Middle frontal gyrus (tissue), 1 donor: ENCODE measurements around the gene USP5.
A peak's percentile ranks its signal among the peaks of the same experiment; 100 is the strongest.

Source experiments
- DNase-seq: peaks from one replicate; pipeline ENCODE4 v3.0.0-alpha.2; 2015; ENCODE audit warnings: low spot score; ENCODE audit errors: extremely low spot score

Gene USP5

DNA sequence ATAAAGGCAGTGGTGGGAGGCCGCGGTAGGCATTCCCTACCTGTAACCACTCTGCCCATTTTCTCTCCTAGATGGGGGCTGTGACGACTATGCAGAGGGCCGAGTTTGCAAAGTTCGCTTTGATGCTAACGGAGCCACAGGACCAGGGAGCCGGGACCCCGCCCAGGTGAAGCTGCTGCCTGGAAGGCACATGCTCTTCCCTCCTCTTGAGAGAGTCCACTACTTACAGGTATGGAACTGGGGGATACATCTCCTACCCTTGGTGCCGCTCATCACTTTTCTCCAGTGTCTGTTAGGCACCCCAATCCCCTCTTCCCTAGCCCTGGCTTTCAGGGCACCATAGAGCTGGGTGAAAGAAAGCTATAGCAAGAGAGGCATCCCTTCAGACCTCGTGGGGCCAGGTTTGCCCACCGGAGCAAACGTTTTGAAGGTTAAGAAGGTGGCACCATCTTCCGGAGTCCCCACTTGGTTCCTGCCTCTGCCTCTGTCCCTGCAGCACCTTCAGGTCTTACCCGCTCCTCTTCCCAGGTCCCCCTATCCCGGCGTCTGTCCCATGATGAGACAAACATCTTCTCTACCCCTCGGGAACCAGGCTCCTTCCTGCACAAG, 25.7 kb upstream of the USP5 start:
- no peak for DNase-seq

DNA sequence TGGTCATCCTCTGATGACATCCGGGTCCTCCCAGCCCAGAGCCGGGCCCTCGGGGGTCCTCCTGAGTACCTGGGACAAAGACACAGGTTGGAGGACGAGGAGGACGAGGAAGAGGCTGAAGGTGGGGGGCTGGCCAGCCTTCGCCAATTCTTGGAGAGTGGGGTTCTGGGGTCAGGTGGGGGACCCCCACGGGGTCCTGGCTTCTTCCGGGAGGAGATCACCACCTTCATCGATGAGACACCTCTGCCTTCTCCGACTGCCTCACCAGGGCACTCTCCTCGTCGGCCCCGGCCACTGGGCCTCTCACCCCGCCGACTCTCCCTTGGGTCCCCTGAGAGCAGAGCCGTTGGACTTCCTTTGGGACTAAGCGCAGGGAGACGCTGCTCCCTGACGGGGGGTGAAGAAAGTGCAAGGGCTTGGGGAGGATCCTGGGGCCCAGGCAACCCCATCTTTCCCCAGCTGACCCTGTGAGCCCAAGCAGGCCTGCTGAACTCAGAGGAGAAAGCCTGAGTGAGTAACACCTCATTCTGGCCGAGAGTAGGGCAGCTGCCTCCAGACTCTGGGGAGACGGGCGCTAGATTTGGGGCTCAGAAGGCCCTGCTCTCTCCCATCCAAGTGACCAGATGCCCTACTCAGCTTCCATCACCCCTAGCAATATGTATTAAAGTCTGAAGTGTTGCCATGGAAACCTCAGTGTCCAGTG, 25.1 kb upstream of the USP5 start:
- DNase-seq: no peak

DNA sequence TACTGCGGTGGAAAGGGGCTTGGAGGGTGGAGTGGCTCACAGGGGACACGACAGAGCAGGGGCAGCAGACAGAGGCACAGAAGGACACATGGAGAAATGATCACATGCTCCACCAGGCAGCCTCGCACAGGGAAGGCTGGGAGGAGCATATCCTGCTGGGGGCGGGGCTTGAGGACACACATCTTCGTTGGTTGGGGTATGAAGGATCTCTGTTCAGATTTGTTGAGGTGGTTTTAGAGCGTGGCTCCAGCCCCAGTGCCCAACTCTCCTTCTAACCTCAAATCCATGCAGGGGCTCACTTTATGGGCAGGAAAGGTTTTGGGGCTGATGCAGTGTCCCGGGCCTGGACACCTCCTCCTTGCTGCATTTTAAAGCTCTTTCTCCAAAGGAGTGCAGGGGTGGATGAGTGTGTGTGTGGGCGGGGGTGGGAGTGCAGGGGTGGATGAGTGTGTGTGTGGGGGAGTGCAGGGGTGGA, 24.5 kb upstream of the USP5 start:
- DNase-seq: peak; percentile 55

DNA sequence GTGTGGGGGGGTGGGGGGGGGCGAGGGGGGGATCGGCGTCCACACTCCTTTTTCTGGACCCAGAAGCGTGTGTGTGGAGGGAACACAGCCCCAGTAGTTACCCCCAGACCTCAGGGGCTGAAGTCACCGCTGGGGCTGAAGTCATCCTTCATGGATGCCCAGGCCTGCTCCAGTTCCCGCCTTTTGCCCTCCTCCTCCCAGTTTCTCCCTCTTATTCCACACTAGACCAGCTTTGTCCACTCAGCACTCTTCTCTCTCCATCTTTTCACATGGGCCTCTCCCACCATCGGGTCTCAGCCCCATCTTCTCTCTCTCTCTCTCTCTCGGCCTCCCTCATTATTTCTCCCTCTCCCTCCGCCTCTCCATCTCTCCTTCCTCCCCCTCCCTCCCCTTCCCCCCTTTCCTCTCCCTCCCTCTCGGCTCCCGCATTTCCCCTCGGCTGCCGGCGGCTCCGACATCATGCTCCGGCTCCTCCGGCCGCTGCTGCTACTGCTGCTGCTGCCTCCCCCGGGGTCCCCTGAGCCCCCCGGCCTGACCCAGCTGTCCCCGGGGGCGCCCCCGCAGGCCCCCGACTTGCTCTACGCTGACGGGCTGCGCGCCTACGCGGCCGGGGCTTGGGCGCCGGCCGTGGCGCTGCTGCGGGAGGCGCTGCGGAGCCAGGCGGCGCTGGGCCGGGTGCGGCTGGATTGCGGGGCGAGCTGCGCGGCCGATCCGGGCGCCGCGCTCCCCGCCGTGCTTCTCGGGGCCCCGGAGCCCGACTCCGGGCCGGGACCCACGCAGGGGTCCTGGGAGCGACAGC, 23.8 kb upstream of the USP5 start, which contains the start of gene P3H3:
P3H3 (plus strand) TSS at position 426 of the 799 bp plus-strand sequence; CDS start at position 460, 34 bp downstream.
- DNase-seq: no peak

DNA sequence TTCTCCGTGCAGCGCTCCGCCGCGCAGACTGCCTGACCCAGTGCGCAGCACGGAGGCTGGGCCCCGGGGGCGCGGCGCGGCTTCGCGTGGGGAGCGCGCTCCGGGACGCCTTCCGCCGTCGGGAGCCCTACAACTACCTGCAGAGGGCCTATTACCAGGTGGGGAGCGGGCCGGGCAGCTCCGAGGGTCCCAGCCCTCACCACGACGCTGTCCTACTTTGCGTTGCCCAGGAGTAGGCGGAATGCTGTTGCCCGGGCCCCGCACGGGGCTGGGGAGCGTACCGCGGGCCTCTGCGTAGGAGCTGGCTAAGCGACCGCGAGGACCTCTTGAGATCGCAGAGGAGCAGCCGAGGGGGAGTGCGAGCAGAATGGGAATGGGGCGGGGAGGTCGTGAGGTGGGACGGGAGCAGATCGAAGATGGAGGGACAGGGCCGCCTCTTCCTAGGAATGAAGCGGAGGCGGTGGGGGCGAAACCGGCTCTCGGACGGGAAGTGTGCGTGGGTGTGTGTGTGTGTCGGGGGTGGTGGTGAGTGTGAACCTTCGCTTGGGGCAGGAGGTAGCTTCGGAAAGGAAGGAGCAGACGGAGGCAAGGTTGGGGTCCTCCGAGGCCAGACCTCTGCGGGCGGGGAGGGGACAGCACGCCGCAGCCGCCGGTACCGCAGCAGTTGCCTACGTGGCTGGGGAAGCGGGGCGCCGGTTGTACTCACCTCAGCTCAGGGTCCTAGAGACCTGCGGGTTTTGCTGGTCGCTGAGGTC, 23.0 kb upstream of the USP5 start:
- DNase-seq: no peak

DNA sequence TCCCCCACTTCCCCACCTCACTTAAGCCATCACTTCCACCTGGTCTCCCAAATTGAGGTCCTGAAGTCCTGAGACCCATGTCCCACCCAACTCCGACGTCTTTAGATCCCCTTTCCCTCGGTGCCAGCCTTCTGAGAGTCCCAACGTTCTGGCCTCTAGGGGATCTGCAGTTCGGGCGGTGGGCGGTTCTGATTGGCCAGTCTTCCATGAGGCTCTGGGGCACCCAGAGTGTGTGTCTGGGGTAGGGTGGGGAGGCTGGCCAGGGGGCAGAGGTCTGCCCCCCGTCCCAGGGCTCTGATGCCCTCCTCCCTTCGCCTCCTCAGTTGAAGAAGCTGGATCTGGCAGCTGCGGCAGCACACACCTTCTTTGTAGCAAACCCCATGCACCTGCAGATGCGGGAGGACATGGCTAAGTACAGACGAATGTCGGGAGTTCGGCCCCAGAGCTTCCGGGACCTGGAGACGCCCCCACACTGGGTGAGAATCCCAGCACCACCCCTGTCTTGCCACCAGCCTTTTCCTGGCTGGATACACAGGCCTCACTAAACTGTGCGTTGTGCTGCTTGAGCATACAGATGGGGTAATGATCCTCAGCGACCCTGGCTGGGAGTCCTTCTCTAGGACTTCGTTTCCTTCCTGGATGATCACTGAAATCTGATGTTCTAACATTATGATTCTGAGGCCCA, 22.3 kb upstream of the USP5 start:
- no peak for DNase-seq

DNA sequence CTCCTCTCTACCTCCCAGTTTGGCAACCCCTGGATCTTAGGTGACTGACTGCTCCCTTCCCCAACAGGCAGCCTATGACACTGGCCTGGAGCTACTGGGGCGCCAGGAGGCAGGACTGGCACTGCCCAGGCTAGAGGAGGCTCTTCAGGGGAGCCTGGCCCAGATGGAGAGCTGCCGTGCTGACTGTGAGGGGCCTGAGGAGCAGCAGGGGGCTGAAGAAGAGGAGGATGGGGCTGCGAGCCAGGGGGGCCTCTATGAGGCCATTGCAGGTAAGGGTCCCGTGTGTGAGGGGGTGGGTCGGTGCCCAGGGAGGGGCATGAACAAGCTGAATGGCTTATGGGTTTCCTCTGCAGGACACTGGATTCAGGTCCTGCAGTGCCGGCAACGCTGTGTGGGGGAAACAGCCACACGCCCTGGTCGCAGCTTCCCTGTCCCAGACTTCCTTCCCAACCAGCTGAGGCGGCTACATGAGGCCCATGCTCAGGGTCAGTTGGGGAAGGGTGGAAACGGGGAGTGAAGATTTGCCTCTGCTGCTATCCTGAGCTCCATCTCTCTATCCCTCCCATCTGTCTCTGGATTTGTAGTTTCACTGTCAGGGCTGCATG, 21.6 kb upstream of the USP5 start:
- no peak for DNase-seq

DNA sequence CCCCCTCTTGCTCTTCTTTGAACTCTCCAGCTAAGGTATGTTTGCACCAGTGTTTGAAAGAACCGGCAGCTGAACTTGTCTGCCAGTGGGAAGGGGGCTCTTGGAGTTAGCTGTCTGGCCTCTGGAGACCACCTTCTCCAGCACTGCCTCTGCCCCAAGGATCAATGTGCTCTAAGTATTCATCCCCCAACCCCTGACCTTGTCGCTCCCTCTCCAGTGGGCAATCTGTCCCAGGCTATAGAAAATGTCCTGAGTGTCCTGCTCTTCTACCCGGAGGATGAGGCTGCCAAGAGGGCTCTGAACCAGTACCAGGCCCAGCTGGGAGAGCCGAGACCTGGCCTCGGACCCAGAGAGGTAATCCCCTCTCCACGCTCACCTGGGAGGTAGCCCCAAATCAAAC, 21.0 kb upstream of the USP5 start:
- DNase-seq: no peak

DNA sequence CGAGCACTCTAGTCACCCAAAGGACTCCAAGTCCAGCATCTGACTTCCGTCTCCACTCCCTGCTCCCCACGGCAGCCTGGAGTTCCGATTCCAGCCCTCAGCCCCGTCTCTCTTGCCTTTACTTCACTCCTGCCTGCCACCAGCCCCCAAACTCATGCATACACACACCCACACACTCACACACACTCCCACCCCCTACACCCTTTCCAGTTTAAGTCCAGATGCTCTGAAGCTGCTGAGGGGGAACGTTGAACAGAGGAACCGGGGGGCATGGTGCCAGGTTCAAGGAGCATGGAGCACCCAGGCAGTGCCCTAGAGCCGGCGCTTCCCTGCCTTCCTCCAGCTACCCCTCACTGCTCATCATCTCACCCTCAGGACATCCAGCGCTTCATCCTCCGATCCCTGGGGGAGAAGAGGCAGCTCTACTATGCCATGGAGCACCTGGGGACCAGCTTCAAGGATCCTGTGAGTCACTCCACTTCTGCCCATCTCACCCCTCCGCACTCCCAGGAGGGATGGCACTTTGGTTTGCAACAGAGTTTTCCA, 20.4 kb upstream of the USP5 start:
- DNase-seq: no peak

DNA sequence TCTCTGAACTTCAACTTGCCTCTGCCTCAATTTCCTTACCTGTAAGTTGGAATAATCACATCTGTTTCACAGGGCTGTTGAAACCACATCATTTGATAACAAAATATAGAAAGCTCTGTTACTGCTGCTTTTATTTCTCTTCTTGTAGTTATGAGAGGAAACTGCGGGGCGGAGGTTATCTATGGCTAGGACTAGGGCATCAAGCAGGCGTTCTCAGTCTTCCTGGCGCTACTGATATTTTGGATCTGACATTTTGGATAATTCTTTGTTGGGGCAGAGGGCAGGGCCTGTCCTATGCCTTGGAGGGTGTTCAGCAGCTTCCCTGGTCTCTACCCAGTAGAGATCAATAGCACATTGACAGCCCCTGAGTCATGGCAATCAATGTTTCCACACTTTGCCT, 19.8 kb upstream of the USP5 start:
- DNase-seq: no peak

DNA sequence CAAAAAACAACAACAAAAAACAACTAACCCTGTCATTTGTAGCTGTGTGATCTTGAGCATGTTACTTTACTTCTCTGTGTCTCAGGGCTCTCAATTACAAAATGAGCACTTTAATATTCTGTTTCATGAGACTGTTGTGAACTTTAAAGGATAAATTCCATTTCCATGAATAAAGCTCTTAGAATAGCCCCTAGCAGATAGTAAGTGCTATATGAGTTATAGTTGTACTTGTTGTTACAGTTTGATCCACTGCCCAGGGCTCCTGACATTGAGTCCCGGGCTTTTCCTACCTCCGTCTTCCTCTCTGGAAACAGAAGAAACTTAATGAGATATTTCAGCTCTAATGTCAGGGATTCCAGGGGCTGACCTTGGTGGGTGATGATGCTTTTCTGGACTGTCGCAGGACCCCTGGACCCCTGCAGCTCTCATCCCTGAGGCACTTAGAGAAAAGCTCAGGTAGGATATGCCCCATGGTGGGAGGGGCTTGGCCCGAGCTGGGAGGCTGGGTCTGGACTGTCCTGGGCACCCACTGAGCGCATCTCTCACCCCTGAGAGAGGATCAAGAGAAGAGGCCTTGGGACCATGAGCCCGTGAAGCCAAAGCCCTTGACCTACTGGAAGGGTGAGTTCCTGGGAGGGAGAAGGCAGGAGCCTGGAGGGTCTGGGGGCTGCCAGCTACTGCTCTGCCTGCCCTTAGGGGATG, 18.6 kb upstream of the USP5 start:
- no peak for DNase-seq

DNA sequence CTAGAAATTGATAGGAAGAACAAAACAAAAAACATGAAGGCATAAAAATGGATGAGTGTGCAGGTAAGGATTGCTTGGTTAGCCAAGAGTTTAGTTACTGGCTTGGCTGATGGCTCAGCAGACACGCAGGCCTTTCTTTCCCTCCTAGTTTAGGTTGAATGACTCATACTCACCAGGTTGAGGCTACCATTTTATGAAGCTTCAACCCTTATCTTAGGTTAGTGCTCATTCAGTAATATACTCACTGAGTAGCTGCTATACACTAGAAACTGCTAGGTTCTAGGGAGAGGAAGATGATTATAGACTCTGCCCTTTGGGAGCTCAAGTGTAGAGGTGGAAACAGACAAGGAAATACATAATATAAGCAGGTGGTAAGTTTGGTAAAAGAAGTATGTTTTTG, 17.7 kb upstream of the USP5 start:
- no peak for DNase-seq

DNA sequence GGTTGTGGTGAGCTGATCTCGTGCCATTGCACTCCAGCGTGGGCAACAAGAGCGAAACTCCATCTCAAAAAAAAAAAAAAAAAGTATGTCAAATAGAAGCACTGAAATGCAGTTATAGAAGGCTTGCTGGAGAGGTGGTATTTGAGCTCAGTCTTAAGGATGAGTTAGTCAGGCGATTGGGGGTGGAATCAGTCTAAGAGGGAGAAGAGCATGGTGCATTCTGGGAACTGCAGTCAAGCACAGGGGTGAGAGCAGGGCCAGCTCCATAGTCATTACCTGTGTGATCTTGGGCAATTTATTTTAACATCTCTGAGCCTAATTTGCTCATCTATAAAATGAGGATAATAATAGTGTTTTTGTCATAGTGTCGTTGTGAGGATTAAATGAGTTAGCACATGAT, 17.1 kb upstream of the USP5 start:
- DNase-seq: no peak

DNA sequence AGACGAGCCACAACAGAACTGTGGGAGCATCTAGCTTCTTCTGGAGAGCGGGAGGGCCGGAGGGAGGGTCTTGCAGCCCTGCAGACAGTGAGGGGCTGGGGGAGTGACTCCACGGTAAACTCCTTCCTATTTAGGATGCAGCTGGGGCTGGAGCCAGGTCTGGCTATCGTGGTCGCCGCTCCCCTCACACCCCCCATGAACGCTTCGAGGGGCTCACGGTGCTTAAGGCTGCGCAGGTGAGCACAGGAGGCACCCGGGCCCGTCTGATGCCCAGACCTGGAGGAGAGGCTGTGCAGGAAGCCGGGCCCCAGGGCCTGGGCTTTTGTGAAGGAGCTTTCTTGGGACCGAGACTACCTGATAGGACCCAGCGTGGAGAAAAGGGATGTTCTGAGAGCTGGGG, 15.1 kb upstream of the USP5 start:
- DNase-seq: no peak

DNA sequence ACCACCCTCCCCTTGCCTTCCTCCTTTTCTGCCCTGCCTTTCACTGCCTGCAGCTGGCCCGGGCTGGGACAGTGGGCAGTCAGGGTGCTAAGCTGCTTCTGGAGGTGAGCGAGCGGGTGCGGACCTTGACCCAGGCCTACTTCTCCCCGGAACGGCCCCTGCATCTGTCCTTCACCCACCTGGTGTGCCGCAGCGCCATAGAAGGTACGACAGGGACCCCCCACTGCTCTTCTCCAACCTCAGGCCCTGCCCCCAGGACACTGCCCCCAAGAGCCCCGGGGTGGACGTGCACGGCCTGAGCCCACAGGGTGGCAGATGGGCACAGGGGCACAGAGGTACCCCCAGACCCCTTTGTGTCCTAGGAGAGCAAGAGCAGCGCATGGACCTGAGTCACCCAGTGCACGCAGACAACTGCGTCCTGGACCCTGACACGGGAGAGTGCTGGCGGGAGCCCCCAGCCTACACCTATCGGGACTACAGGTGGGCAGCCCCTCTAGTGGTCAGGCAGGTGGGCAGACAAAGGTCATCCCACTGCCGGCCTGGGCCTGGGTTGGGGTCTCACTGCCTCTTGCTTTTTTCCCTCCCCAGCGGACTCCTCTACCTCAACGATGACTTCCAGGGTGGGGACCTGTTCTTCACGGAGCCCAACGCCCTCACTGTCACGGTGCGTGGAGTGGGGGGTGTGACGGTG, 14.4 kb upstream of the USP5 start:
- DNase-seq: no peak

DNA sequence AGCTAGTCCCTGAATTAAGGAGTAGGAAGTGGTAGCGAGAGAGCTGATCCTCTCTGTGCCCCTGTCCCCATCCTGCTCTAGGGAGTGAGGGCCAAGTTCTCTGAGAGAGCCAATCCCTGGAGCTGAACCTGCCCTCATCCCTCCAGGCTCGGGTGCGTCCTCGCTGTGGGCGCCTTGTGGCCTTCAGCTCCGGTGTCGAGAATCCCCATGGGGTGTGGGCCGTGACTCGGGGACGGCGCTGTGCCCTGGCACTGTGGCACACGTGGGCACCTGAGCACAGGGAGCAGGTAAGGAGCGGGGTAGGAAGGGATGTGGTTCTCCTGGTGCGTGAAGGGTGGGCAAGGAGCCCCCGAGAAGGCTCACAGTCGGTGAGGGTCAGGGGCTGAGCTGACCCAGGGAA, 13.1 kb upstream of the USP5 start:
- no peak for DNase-seq

DNA sequence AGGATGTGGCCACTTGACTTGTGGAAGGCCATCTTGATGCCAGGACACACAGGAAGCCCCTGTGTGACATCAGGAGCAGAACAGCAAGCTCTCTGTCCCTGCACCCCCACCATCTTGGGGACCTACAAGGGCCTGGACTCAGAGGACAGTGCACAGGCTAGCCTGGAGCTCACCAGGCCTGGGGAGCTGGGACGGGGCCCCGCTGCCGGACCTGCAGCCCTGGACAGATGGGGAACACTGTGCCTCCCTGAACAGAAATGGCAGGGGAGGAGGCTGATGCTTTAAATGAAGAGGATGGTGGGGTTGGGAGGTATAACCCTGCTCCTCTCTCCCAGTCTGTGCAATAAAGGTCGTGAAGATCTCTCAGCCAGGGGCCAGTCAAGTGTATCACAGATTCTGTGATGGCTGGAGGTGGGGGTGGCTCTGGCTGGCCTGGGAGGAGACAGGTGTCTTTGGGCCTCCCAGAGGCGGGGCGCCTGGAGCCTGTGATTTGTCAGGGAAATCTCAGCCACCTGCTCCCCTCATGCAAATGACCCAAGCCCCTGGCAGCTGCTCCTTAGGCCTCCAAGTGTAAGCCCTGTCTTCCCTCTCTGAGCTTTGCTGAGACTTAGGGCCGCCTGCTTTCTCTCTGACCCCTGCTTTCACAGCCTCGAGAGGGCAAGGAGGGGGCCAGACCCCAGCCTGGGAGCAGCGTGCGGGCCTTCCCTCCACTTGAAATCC, 12.3 kb upstream of the USP5 start:
- no peak for DNase-seq

DNA sequence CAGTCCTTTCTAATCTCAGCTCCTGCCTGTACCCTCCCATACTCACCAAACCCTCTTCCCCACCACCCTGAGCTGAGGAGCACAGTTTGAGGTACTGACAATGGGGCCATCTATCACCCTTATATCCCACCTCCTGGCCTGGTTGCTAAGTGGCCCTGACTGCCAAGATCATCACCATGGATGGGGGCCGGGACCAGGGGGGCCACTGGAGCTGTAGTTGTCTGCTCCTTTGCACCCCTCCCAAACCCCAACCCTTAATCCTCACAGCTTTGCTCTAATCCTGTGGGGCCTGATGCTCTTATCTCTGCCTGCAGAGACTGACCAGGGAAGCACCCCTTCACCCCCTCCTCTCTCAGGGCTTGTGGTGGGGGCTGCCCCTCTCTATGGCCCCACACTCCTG, 11.6 kb upstream of the USP5 start:
- no peak for DNase-seq
